Measurements from ENCODE around the gene PNRC2.
"Not testable (repeated sequence)": the region's sequence is repeated elsewhere in the genome, so short reads cannot be mapped to it uniquely, and the experiment has no call there.

Gene PNRC2

GRCh38 chr1:23953020-23953419, 6.6 kb upstream of the PNRC2 start:
- peaks cover 13% of the 10 kb centered on the region for H3K4me1 ChIP-seq (ENCODE audit: insufficient read depth, low read length)
- no peak overlapping the region for H3K9ac ChIP-seq (ENCODE audit: low read depth, low read length)
- no peaks in the 10 kb centered on the region for H3K9me3 ChIP-seq (ENCODE audit: insufficient read depth, low read length, severe bottlenecking)
- no peaks in the 10 kb centered on the region for H3K27me3 ChIP-seq (ENCODE audit: insufficient read depth, low read length, poor library complexity)
- H3K36me3 ChIP-seq (ENCODE audit: insufficient read depth, low read length) = no peaks in the 10 kb centered on the region
- H4K20me1 ChIP-seq (ENCODE audit: insufficient read depth, low read length) = no peaks in the 10 kb centered on the region
- H3K79me2 ChIP-seq (ENCODE audit: insufficient read depth, low read length) = no peaks in the 10 kb centered on the region
- no peak overlapping the region for H3K4me2 ChIP-seq (ENCODE audit: insufficient read depth, low read length)
- no peak overlapping the region for H3K4me3 ChIP-seq (ENCODE audit: low read depth in 1 of 2, low read length in 2 of 2)
- TF ChIP-seq EZH2 (IDR thresholded peaks at IDR 0.05; ENCODE audit: borderline replicate concordance, low read depth, low read length, severe bottlenecking) = no peak
- no peak for TF ChIP-seq CTCF (IDR thresholded peaks at IDR 0.05; ENCODE audit: borderline replicate concordance, extremely low read depth, low read length, poor library complexity, severe bottlenecking)
- DNase-seq (no peak), ATAC-seq (ENCODE audit: insufficient read depth, low read depth) (no peak)
- no peak overlapping the region for H2AFZ ChIP-seq (ENCODE audit: low read depth, low read length)
- no peak overlapping the region for H3K27ac ChIP-seq (ENCODE audit: low read length)

GRCh38 chr1:23957096-23957495, 2.5 kb upstream of the PNRC2 start:
- Histone ChIP-seq H3K36me3 (ENCODE audit: insufficient read depth, low read length) (peaks cover 24% of the 10 kb centered on the region), H3K9me3 (ENCODE audit: insufficient read depth, low read length, severe bottlenecking) (no peaks in the 10 kb centered on the region), H4K20me1 (ENCODE audit: insufficient read depth, low read length) (peaks cover 13% of the 10 kb centered on the region; the same call in 1 of the 2 replicates), H3K27me3 (ENCODE audit: insufficient read depth, low read length, poor library complexity) (no peaks in the 10 kb centered on the region), H3K4me1 (ENCODE audit: insufficient read depth, low read length) (peaks cover 36% of the 10 kb centered on the region), H3K9ac (ENCODE audit: low read depth, low read length) (no peak overlapping the region), H3K79me2 (ENCODE audit: insufficient read depth, low read length) (peaks cover 25% of the 10 kb centered on the region), H3K4me3 (ENCODE audit: low read depth in 1 of 2, low read length in 2 of 2) (no peak overlapping the region), H3K4me2 (ENCODE audit: insufficient read depth, low read length) (no peak overlapping the region), H2AFZ (ENCODE audit: low read depth, low read length) (no peak overlapping the region), H3K27ac (ENCODE audit: low read length) (no peak overlapping the region)
- no peak for TF ChIP-seq EZH2 (IDR thresholded peaks at IDR 0.05; ENCODE audit: borderline replicate concordance, low read depth, low read length, severe bottlenecking)
- TF ChIP-seq CTCF (IDR thresholded peaks at IDR 0.05; ENCODE audit: borderline replicate concordance, extremely low read depth, low read length, poor library complexity, severe bottlenecking) = no peak
- ATAC-seq (ENCODE audit: insufficient read depth, low read depth) (no peak), DNase-seq (no peak)

- peak overlapping the region; percentile 83 for H3K4me2 ChIP-seq (ENCODE audit: insufficient read depth, low read length)
- ATAC-seq (ENCODE audit: insufficient read depth, low read depth); DNase-seq; H3K27me3 ChIP-seq (ENCODE audit: insufficient read depth, low read length, poor library complexity); H3K9me3 ChIP-seq (ENCODE audit: insufficient read depth, low read length, severe bottlenecking): not testable (repeated sequence)
- peak overlapping the region; percentile 99 for H3K9ac ChIP-seq (ENCODE audit: low read depth, low read length)
- peaks cover 31% of the 10 kb centered on the region for H3K79me2 ChIP-seq (ENCODE audit: insufficient read depth, low read length)
- peak overlapping the region; percentile 99 for H3K27ac ChIP-seq (ENCODE audit: low read length)
- H2AFZ ChIP-seq (ENCODE audit: low read depth, low read length) = peak overlapping the region; percentile 96
- H4K20me1 ChIP-seq (ENCODE audit: insufficient read depth, low read length) = peaks cover 13% of the 10 kb centered on the region; the same call in 1 of the 2 replicates
- peaks cover 36% of the 10 kb centered on the region for H3K4me1 ChIP-seq (ENCODE audit: insufficient read depth, low read length)
- H3K4me3 ChIP-seq (ENCODE audit: low read depth in 1 of 2, low read length in 2 of 2) = peak overlapping the region; percentile 56 to 78; a peak in 3 of 4 replicates
- peaks cover 28% of the 10 kb centered on the region for H3K36me3 ChIP-seq (ENCODE audit: insufficient read depth, low read length)
Observed at GRCh38 chr1:23958040-23958809, 1.4 kb upstream of the PNRC2 start.

- no peaks in the 10 kb centered on the region for H3K27me3 ChIP-seq (ENCODE audit: insufficient read depth, low read length, poor library complexity)
- H3K27ac ChIP-seq (ENCODE audit: low read length) = peak overlapping the region; percentile 99
- peak overlapping the region; percentile 99 for H3K9ac ChIP-seq (ENCODE audit: low read depth, low read length)
- H3K4me3 ChIP-seq (ENCODE audit: low read depth in 1 of 2, low read length in 2 of 2) = peak overlapping the region; percentile 58 to 78; a peak in 3 of 4 replicates
- H3K9me3 ChIP-seq (ENCODE audit: insufficient read depth, low read length, severe bottlenecking) = no peaks in the 10 kb centered on the region
- peak overlapping the region; percentile 96 for H2AFZ ChIP-seq (ENCODE audit: low read depth, low read length)
- DNase-seq = peak; percentile 95
- peaks cover 13% of the 10 kb centered on the region; the same call in 1 of the 2 replicates for H4K20me1 ChIP-seq (ENCODE audit: insufficient read depth, low read length)
- peaks cover 36% of the 10 kb centered on the region for H3K4me1 ChIP-seq (ENCODE audit: insufficient read depth, low read length)
- peak; percentile 83 for ATAC-seq (ENCODE audit: insufficient read depth, low read depth)
- peak overlapping the region; percentile 83 for H3K4me2 ChIP-seq (ENCODE audit: insufficient read depth, low read length)
- H3K79me2 ChIP-seq (ENCODE audit: insufficient read depth, low read length) = peaks cover 37% of the 10 kb centered on the region
- no peak for TF ChIP-seq EZH2 (IDR thresholded peaks at IDR 0.05; ENCODE audit: borderline replicate concordance, low read depth, low read length, severe bottlenecking)
- TF ChIP-seq CTCF (IDR thresholded peaks at IDR 0.05; ENCODE audit: borderline replicate concordance, extremely low read depth, low read length, poor library complexity, severe bottlenecking) = peak; percentile 71
- H3K36me3 ChIP-seq (ENCODE audit: insufficient read depth, low read length) = peaks cover 34% of the 10 kb centered on the region
Observed at GRCh38 chr1:23958810-23959460, 693 bp upstream of the PNRC2 start.

Measured in DND-41 (cell line).